Common myeloid progenitor, CD34-positive (primary cell): Measurements from ENCODE around the gene GNPTAB.

Experiments
- CTCF ChIA-PET: fragments of 350-600 bp; sonication (Branson Sonifier 250); formaldehyde crosslinking; loops from one replicate; lab custom pipeline; 2021; ENCODE audit warnings: antibody characterized with exemption; lab: Charles Lee
- POLR2A ChIA-PET: fragments of 350-600 bp; sonication (Branson Sonifier 250); formaldehyde crosslinking; loops from one replicate; lab custom pipeline; 2021; ENCODE audit warnings: antibody characterized with exemption; lab: Charles Lee
- DNase-seq, 3 donors: peaks; one replicate each; pipeline versions ENCODE4 v3.0.0 to v3.0.0-alpha.2; 2013
- H3K27ac ChIP-seq, 2 experiments: 1 replicate in 1 of 2; 2 replicates in 1 of 2; pipeline ENCODE4 v1.7.0; 2013; ENCODE audit warnings: inconsistent platforms in 2 of 2, low read length in 2 of 2, mild to moderate bottlenecking in 2 of 2, low read depth in 1 of 2, moderate library complexity in 1 of 2; ENCODE audit not compliant: severe bottlenecking in 2 of 2, insufficient read depth in 1 of 2, poor library complexity in 1 of 2
- H3K27me3 ChIP-seq, 5 experiments: replicated peaks in 2 of 5; 1 replicate in 3 of 5; 2 replicates in 2 of 5; pipeline versions ENCODE4 v1.6.1 to v1.7.0; 2013; ENCODE audit warnings: low read length in 4 of 5, mild to moderate bottlenecking in 2 of 5, moderate library complexity in 2 of 5, inconsistent platforms in 1 of 5; ENCODE audit not compliant: insufficient read depth in 5 of 5, control insufficient read depth in 4 of 5
- H3K36me3 ChIP-seq, 4 experiments: 1 replicate in 2 of 4; 2 replicates in 2 of 4; pipeline versions ENCODE4 v1.6.1 to v1.7.0; 2013; ENCODE audit warnings: low read length in 3 of 4, control low read depth in 1 of 4, mild to moderate bottlenecking in 1 of 4; ENCODE audit not compliant: control insufficient read depth in 4 of 4, insufficient read depth in 4 of 4
- H3K4me1 ChIP-seq, 4 experiments: 1 replicate in 3 of 4; 2 replicates in 1 of 4; pipeline versions ENCODE4 v1.6.1 to v1.7.1; 2013; ENCODE audit warnings: low read length in 3 of 4, mild to moderate bottlenecking in 3 of 4, control low read depth in 1 of 4, inconsistent platforms in 1 of 4, moderate library complexity in 1 of 4; ENCODE audit not compliant: control insufficient read depth in 4 of 4, insufficient read depth in 4 of 4; ENCODE audit errors: control extremely low read depth in 1 of 4
- H3K4me3 ChIP-seq, 7 experiments: 1 replicate in 4 of 7; 2 replicates in 3 of 7; pipeline versions ENCODE4 v1.5.1 to v1.7.0; 2013; ENCODE audit warnings: mild to moderate bottlenecking in 7 of 7, low read length in 6 of 7, moderate library complexity in 6 of 7, inconsistent platforms in 2 of 7, low read depth in 2 of 7, control low read depth in 1 of 7; ENCODE audit not compliant: insufficient read depth in 4 of 7, control insufficient read depth in 1 of 7; ENCODE audit errors: extremely low read depth in 1 of 7
- H3K9me3 ChIP-seq, 5 experiments: 1 replicate in 4 of 5; 2 replicates in 1 of 5; pipeline versions ENCODE4 v1.6.1 to v1.7.1; 2013; ENCODE audit warnings: low read length in 4 of 5, mild to moderate bottlenecking in 2 of 5, inconsistent platforms in 1 of 5, low read depth in 1 of 5, moderate library complexity in 1 of 5; ENCODE audit not compliant: control insufficient read depth in 4 of 5, insufficient read depth in 2 of 5; ENCODE audit errors: control extremely low read depth in 1 of 5
- WGBS: methylation state at CpG from one replicate; pipeline ENCODE4 v1.1.5; 2013; ENCODE audit not compliant: insufficient coverage; 5-methylcytosine and 5-hydroxymethylcytosine counted together

The GNPTAB gene

DNA sequence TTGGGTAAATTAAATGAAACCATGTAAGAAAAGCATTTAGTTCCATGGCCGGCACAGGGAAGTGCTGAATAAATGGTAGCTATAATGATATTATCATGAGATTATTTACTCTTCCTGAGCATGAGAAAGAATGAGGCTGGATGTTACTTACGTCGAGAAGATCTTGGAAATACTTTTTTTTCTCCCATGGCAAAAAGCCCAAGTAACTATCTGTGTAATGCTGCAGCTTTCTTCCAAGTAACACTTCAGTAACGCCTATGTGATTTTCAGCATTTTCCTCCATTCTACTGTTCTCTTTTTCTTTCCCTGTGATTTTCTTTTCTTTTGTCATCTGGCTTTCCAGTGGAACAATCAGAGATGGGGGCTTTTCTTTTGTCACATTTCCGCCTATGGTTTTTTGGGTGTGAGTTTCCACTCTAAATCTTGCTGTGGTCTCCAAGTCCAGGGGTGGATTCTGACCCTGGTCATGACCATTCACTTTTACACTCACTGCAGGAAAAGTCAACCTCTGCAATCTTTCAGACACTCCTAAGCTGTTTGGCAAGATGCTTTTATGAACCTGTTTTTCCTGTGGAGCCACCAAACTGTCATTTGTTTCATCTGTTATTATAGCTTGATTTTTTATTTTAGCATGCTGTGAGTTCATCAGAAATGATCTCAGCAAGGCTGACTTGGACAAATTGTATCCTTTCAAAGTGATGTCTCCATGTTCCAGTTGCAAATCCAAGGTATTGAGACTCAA is 66.5 kb downstream of the GNPTAB start:
- WGBS = 95% methylated on average over 4 of the region's 5 CpGs
- Histone ChIP-seq H3K27ac (no peak overlapping the region), H3K36me3 (peaks cover 19 to 75% (median 49%) of the 10 kb centered on the region in 4 experiments), H3K4me1 (peaks cover 0 to 9% (median 6%) of the 10 kb centered on the region in 4 experiments), H3K27me3 (no peaks in the 10 kb centered on the region), H3K4me3 (no peak overlapping the region), H3K9me3 (no peaks in the 10 kb centered on the region)
- DNase-seq = no peak
- POLR2A ChIA-PET = no interaction called here
- CTCF ChIA-PET = interaction anchor here (3.0 kb wide), 1 partner anchor 9 kb away, joined by 15 read pairs; no protein-coding TSS in a partner anchor

DNA sequence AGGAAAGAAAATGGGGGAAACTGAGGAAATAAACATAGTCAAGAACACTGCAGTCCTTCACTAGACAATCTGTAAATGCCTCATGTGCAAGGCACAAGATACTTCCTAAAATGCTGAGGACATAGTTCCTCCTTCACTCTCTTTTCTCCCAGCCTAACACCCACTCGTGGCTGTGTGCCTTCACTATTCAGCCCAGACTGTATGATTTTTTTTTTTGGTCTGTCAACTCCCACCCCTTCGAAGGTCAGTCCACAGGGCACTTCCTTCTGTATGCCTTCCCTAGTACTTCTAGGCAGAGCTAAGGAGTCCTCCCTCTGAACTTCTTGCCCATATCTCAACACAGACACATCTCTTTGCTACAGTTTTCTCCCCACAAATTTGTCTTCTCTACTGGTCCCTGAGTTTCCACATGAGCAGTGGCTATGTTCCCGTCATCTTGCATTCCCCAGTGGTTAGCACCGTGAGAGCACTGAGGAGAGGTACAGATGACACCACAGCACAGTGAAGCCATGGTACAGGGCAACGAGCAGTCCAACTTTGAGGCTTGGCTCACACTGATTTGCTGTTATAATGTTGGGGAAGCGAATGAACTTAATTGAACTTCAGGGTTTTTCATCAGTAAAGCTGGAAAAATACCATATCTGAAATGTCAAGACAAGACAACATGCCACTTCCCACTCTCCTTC is 67.4 kb downstream of the GNPTAB start:
- POLR2A ChIA-PET = no interaction called here
- H3K36me3 ChIP-seq = peaks cover 16 to 71% (median 46%) of the 10 kb centered on the region in 4 experiments

DNA sequence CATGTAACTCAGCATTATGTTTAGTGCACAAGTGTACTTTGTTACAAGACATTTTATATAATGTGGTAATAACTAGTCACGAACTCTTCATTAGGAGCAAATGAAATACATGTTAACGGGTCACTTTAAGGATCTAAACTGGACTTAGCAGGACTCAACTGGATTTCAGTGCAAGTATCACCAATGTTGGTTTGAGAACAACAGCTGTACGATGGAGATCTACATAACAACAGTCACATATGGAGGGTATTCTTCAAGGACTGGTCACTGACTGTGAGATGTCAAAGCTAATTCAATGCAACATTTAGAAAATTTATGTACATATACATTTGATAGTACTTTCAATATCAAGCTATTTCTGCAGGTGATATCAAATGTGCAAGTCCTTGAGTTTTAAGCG is 69.0 kb downstream of the GNPTAB start:
- no peak for DNase-seq
- Histone ChIP-seq H3K36me3 (peaks cover 14 to 61% (median 40%) of the 10 kb centered on the region in 4 experiments), H3K27me3 (no peaks in the 10 kb centered on the region), H3K4me1 (peaks cover 0 to 9% (median 6%) of the 10 kb centered on the region in 4 experiments), H3K9me3 (no peaks in the 10 kb centered on the region), H3K4me3 (no peak overlapping the region), H3K27ac (no peak overlapping the region)
- POLR2A ChIA-PET = no interaction called here
- WGBS = 100% methylated on average over 3 of the region's 4 CpGs
- CTCF ChIA-PET = interaction anchor here (1.1 to 3.0 kb wide), 3 partner anchors 11 to 347 kb away, joined by 4 to 15 read pairs (median 5); no protein-coding TSS in a partner anchor

More for the DNA sequence above, 67.4 kb downstream of the GNPTAB start:
- no peak overlapping the region for H3K27ac ChIP-seq
- no peak overlapping the region for H3K4me3 ChIP-seq
- peaks cover 0 to 9% (median 6%) of the 10 kb centered on the region in 4 experiments for H3K4me1 ChIP-seq
- no peaks in the 10 kb centered on the region for H3K27me3 ChIP-seq
- no peaks in the 10 kb centered on the region for H3K9me3 ChIP-seq
- WGBS = 65% methylated on average over 5 of the region's 6 CpGs
- CTCF ChIA-PET = interaction anchor here (1.8 to 3.0 kb wide), 3 partner anchors 9 to 349 kb away, joined by 5 to 15 read pairs (median 6); no protein-coding TSS in a partner anchor
- DNase-seq = no peak

DNA sequence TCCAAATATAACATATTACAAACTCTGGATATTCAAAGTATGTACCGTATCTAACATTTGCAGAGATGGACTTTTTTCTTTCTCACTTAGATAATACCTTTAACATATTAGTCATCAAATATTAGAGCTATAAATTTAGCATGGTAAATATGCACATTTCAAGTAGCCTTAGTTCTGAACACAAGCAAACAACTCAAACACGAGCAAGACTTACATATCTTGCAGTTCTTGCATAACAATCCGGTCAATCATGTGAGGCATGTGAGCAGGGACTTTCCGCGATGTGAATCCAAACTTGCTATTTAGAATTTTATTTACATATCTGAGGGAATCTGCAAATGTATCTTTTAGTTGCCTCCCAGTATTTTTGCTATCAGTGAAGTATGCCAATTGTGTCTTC is 69.4 kb downstream of the GNPTAB start:
- no peaks in the 10 kb centered on the region for H3K27me3 ChIP-seq
- WGBS = no CpG with 5 or more reads among the region's 5 CpGs
- ChIA-PET POLR2A (no interaction called here), CTCF (interaction anchor here (0.7 to 3.0 kb wide), 5 partner anchors 11 to 347 kb away, joined by 3 to 15 read pairs (median 4); no protein-coding TSS in a partner anchor)
- DNase-seq = no peak
- peaks cover 0 to 9% (median 6%) of the 10 kb centered on the region in 4 experiments for H3K4me1 ChIP-seq
- peaks cover 17 to 61% (median 39%) of the 10 kb centered on the region in 4 experiments for H3K36me3 ChIP-seq
- no peaks in the 10 kb centered on the region for H3K9me3 ChIP-seq
- no peak overlapping the region for H3K27ac ChIP-seq
- H3K4me3 ChIP-seq = no peak overlapping the region

DNA sequence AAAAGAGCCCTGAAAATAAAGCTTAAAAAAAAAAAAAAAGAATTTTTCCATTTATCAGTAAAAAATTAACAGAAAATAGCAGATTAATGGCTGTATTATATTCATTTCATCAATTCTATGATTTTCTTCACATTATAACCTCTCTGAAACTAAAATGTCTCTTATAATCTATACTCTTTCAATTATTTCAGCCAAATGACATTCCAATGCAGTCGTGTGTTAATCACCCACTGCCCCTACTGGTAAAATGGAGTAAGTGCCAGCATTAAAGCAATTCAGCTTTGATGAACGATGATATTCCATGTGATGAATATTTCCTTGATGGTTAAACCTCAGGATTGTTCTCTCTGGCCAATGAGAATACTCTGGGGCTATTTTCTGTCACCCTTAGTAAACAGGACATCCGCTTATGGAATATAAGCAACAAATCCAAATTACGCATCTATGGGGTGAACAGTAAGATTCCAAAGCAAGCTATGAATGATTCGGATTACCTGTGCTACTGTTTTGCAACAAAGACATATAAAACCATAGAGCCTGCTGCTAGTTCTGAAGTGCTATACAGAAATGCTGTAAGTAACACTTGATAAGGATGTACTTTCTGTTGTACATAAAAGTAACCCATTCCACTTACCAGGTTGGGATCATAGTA is 71.2 kb downstream of the GNPTAB start:
- CTCF ChIA-PET = interaction anchor here (0.6 to 1.8 kb wide), 14 partner anchors 12 to 365 kb away, joined by 3 to 6 read pairs (median 4); partner anchors contain the start of genes ARL1 and SYCP3
- 11% methylated on average over 1 of the region's 5 CpGs for WGBS
- no peaks in the 10 kb centered on the region for H3K9me3 ChIP-seq
- H3K4me1 ChIP-seq = peaks cover 0 to 9% (median 6%) of the 10 kb centered on the region in 4 experiments
- no peaks in the 10 kb centered on the region for H3K27me3 ChIP-seq
- DNase-seq = peak in 2 of 3 donors; percentile 63 to 64
- H3K36me3 ChIP-seq = peaks cover 9 to 65% (median 34%) of the 10 kb centered on the region in 4 experiments
- H3K27ac ChIP-seq = no peak overlapping the region
- H3K4me3 ChIP-seq = no peak overlapping the region
- POLR2A ChIA-PET = interaction anchor here (0.6 kb wide), 2 partner anchors 111 to 160 kb away, joined by 3 read pairs; no protein-coding TSS in a partner anchor

DNA sequence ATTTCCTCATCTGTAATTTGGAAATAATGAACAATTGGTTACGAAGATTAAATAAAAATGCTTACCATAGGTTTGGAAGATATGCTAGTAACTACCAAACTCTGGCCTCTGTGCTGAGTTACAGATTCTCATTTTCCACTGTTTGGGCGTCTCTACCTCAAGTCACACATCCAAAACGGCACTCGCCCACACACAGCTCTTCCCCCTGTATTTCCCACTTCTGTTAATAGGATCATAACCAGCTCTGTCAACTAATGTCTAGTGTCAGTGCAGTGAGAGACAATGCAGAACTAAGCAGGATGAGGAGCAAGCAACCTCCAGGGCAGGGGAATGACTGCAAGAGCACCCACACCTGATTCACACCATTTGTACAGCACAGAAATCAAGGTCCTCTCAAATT is 80.6 kb downstream of the GNPTAB start:
- POLR2A ChIA-PET = no interaction called here

More for the DNA sequence above, 80.6 kb downstream of the GNPTAB start:
- H3K27me3 ChIP-seq = no peaks in the 10 kb centered on the region
- CTCF ChIA-PET = interaction anchor here (0.6 kb wide), 1 partner anchor 181 kb away, joined by 3 read pairs; no protein-coding TSS in a partner anchor
- no peak overlapping the region for H3K27ac ChIP-seq
- peaks cover 0 to 7% (median 0%) of the 10 kb centered on the region in 4 experiments for H3K4me1 ChIP-seq
- DNase-seq = no peak
- no peak overlapping the region for H3K4me3 ChIP-seq
- WGBS = 100% methylated on average over 1 of the region's 4 CpGs
- no peaks in the 10 kb centered on the region for H3K9me3 ChIP-seq
- H3K36me3 ChIP-seq = peaks cover 14 to 82% (median 55%) of the 10 kb centered on the region in 4 experiments
